ENCODE measurements around the gene HYAL2.

The HYAL2 gene

DNA sequence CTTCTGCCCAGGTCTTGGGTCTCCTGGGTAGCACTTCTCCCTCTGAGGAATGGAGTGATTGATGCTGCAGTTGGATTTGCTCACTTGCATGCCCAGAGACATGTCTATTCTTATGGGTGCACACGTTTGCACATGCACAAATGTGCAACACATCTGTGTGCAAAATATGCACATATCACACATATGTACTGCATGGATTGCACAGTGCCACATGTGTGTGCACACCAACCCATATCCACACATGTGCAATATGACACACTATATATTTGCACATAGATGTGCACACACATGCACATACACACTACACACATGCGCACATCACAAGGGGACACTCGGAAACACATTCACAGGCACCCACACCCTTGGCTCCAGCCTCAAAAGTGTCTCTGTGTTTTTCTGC, 54.3 kb downstream of the HYAL2 start:
- DNase-seq, result no peak

All from CD4-positive, alpha-beta T cell treated with Interleukin-1 beta for 1 hour (primary cell).